ENCODE data around the gene SERPINB6.
"Not testable (repeated sequence)": the region's sequence is repeated elsewhere in the genome, so short reads cannot be mapped to it uniquely, and the experiment has no call there.

SERPINB6 gene

GRCh38 chr6:2971420-2972218, at the start of gene SERPINB6:
Gene SERPINB6 (minus strand): TSS chr6:2971567. CDS start chr6:2959332, 12,235 bp downstream.
- peak; percentile 87 for DNase-seq (ENCODE audit: low spot score)

GRCh38 chr6:3019749-3020320, 48.5 kb upstream of the SERPINB6 start:
- no peak for DNase-seq (ENCODE audit: low spot score)

- no peak for DNase-seq (ENCODE audit: low spot score)
Observed at GRCh38 chr6:3019065-3019464, 47.7 kb upstream of the SERPINB6 start.

- DNase-seq (ENCODE audit: low spot score): no peak
Observed at GRCh38 chr6:3017304-3017703, 45.9 kb upstream of the SERPINB6 start.

GRCh38 chr6:3016473-3017280, 45.3 kb upstream of the SERPINB6 start:
- DNase-seq (ENCODE audit: low spot score): no peak

GRCh38 chr6:3015144-3015543, 43.8 kb upstream of the SERPINB6 start:
- DNase-seq (ENCODE audit: low spot score): no peak

GRCh38 chr6:3014675-3015066, 43.3 kb upstream of the SERPINB6 start:
- no peak for DNase-seq (ENCODE audit: low spot score)

GRCh38 chr6:3013901-3014674, 42.7 kb upstream of the SERPINB6 start:
- no peak for DNase-seq (ENCODE audit: low spot score)

GRCh38 chr6:3013486-3013885, 42.1 kb upstream of the SERPINB6 start:
- DNase-seq (ENCODE audit: low spot score): no peak

GRCh38 chr6:3011592-3011991, 40.2 kb upstream of the SERPINB6 start:
- DNase-seq (ENCODE audit: low spot score): no peak

GRCh38 chr6:3011158-3011557, 39.8 kb upstream of the SERPINB6 start:
- no peak for DNase-seq (ENCODE audit: low spot score)

GRCh38 chr6:3009930-3010329, 38.6 kb upstream of the SERPINB6 start:
- no peak for DNase-seq (ENCODE audit: low spot score)

- DNase-seq (ENCODE audit: low spot score): not testable (repeated sequence)
Observed at GRCh38 chr6:3008712-3009265, 37.4 kb upstream of the SERPINB6 start.

- no peak for DNase-seq (ENCODE audit: low spot score)
Observed at GRCh38 chr6:3007571-3007970, 36.2 kb upstream of the SERPINB6 start.

- no peak for DNase-seq (ENCODE audit: low spot score)
Observed at GRCh38 chr6:3006476-3006875, 35.1 kb upstream of the SERPINB6 start.

- no peak for DNase-seq (ENCODE audit: low spot score)
Observed at GRCh38 chr6:3005874-3006273, 34.5 kb upstream of the SERPINB6 start.

GRCh38 chr6:3005077-3005476, 33.7 kb upstream of the SERPINB6 start:
- no peak for DNase-seq (ENCODE audit: low spot score)

- not testable (repeated sequence) for DNase-seq (ENCODE audit: low spot score)
Observed at GRCh38 chr6:3003226-3003625, 31.9 kb upstream of the SERPINB6 start.

GRCh38 chr6:3001773-3002293, 30.5 kb upstream of the SERPINB6 start:
- peak; percentile 78 for DNase-seq (ENCODE audit: low spot score)

- no peak for DNase-seq (ENCODE audit: low spot score)
Observed at GRCh38 chr6:3001146-3001772, 29.9 kb upstream of the SERPINB6 start.
